Caco-2 (cell line): Measurements from ENCODE around the gene BAHCC1. TPM values are rescaled to one million over a fixed set of nuclear protein-coding genes. Genes with fewer than 3 reads are reported as not detected.

Experiments used
- BruUV-seq: library from RNA; stranded (reverse); fragments of 400-500 nt; replicated peaks from 2 replicates; lab custom pipeline; 2021; lab: Mats Ljungman, UMichigan
- CTCF ChIA-PET: fragments of 300-600 bp; sonication (Branson Sonifier 250); formaldehyde crosslinking; loops from one replicate; lab custom pipeline; 2022; ENCODE audit warnings: antibody characterized with exemption; lab: Charles Lee
- POLR2A ChIA-PET: fragments of 300-600 bp; sonication (Branson Sonifier 250); formaldehyde crosslinking; loops from one replicate; lab custom pipeline; 2022; ENCODE audit warnings: antibody characterized with exemption; lab: Charles Lee
- DNase-seq, 2 experiments: peaks; one replicate each; pipeline versions ENCODE4 v3.0.0 to v3.0.0-alpha.2; 2020 to 2022
- H3K27me3 ChIP-seq: replicated peaks from 2 replicates; pipeline ENCODE4 v1.6.0; 2011; ENCODE audit warnings: low read length; ENCODE audit not compliant: control insufficient read depth, insufficient read depth
- H3K36me3 ChIP-seq: 2 replicates; pipeline ENCODE4 v1.5.1; 2011; ENCODE audit warnings: low read length; ENCODE audit not compliant: control insufficient read depth, insufficient read depth
- H3K4me1 ChIP-seq: fragments of 250-450 bp; sonication (Bioruptor Pico); 2 replicates; pipeline ENCODE4 v1.5.1; 2020; ENCODE audit warnings: mild to moderate bottlenecking
- H3K4me3 ChIP-seq: 2 replicates; pipeline ENCODE4 v1.5.1; 2011; ENCODE audit warnings: low read depth, mild to moderate bottlenecking, control low read depth, low read length
- H3K9me3 ChIP-seq: fragments of 250-450 bp; sonication (Bioruptor Pico); 2 replicates; pipeline ENCODE4 v1.5.1; 2020; ENCODE audit warnings: mild to moderate bottlenecking, moderate library complexity
- H3K27ac Mint-ChIP-seq: one replicate; pipeline ENCODE4 v1.8.0; 2022; ENCODE audit warnings: mixed read lengths; ENCODE audit not compliant: unreplicated experiment
- H3K27me3 Mint-ChIP-seq: one replicate; pipeline ENCODE4 v1.8.0; 2022; ENCODE audit warnings: mixed read lengths; ENCODE audit not compliant: insufficient read depth, unreplicated experiment
- H3K36me3 Mint-ChIP-seq: one replicate; pipeline ENCODE4 v1.8.0; 2022; ENCODE audit warnings: mild to moderate bottlenecking, mixed read lengths; ENCODE audit not compliant: insufficient read depth, unreplicated experiment
- H3K4me1 Mint-ChIP-seq: one replicate; pipeline ENCODE4 v1.8.0; 2022; ENCODE audit warnings: low read depth, mixed read lengths; ENCODE audit not compliant: unreplicated experiment
- H3K4me3 Mint-ChIP-seq: one replicate; pipeline ENCODE4 v1.8.0; 2022; ENCODE audit warnings: mild to moderate bottlenecking, moderate library complexity, mixed read lengths; ENCODE audit not compliant: unreplicated experiment
- H3K9me3 Mint-ChIP-seq: one replicate; pipeline ENCODE4 v1.8.0; 2022; ENCODE audit warnings: mixed read lengths; ENCODE audit not compliant: unreplicated experiment
- CTCF ChIP-seq, 2 experiments: fragments of 200-600 bp in 1 of 2; IDR thresholded peaks; 1 replicate in 1 of 2; 2 replicates in 1 of 2; pipeline versions ENCODE4 v1.5.1 to v1.8.0; 2011 to 2022; ENCODE audit warnings: antibody characterized with exemption in 1 of 2, control low read depth in 1 of 2, inconsistent platforms in 1 of 2, low read depth in 1 of 2, low read length in 1 of 2, mild to moderate bottlenecking in 1 of 2, moderate library complexity in 1 of 2; ENCODE audit not compliant: insufficient read depth in 1 of 2, severe bottlenecking in 1 of 2, unreplicated experiment in 1 of 2
- intact Hi-C: fragments of 100-400 bp; cut with micrococcal nuclease; formaldehyde crosslinking; loops from one replicate; pipeline ENCODE4 v1.10.0; 2022; ENCODE audit not compliant: unreplicated experiment
- total RNA-seq: library from RNA; stranded (reverse); gene quantifications from 2 replicates; pipeline ENCODE4 v1.2.3, GENCODE V29; 2022

Gene BAHCC1
- total RNA-seq, 1 experiment from 2014 or later: 10.2 TPM

- Mint-ChIP-seq H3K4me1 (peaks cover 14% of the 10 kb centered on the region), H3K4me3 (no peak overlapping the region), H3K36me3 (peaks cover 5% of the 10 kb centered on the region), H3K9me3 (no peaks in the 10 kb centered on the region), H3K27ac (no peak overlapping the region), H3K27me3 (no peaks in the 10 kb centered on the region)
- no peak for DNase-seq
- ChIA-PET CTCF (interaction anchor here (1.2 kb wide), 1 partner anchor 10 kb away, joined by 3 read pairs; the partner anchor contains the start of gene BAHCC1), POLR2A (no interaction called here)
- Histone ChIP-seq H3K27me3 (no peaks in the 10 kb centered on the region), H3K36me3 (no peaks in the 10 kb centered on the region; the same call in 1 of the 2 replicates), H3K9me3 (no peaks in the 10 kb centered on the region), H3K4me3 (no peak overlapping the region), H3K4me1 (peaks cover 9% of the 10 kb centered on the region; the same call in 1 of the 2 replicates)
- TF ChIP-seq CTCF (IDR thresholded peaks at IDR 0.05; ENCODE audit: insufficient read depth in 1 of 2, low read depth in 1 of 2, low read length in 1 of 2, severe bottlenecking in 1 of 2, unreplicated experiment in 1 of 2): no peak
- intact Hi-C loops: no loop called here
- no TSS peak for BruUV-seq
Observed at GRCh38 chr17:81405411-81405872, 10.2 kb downstream of the BAHCC1 start.

DNA sequence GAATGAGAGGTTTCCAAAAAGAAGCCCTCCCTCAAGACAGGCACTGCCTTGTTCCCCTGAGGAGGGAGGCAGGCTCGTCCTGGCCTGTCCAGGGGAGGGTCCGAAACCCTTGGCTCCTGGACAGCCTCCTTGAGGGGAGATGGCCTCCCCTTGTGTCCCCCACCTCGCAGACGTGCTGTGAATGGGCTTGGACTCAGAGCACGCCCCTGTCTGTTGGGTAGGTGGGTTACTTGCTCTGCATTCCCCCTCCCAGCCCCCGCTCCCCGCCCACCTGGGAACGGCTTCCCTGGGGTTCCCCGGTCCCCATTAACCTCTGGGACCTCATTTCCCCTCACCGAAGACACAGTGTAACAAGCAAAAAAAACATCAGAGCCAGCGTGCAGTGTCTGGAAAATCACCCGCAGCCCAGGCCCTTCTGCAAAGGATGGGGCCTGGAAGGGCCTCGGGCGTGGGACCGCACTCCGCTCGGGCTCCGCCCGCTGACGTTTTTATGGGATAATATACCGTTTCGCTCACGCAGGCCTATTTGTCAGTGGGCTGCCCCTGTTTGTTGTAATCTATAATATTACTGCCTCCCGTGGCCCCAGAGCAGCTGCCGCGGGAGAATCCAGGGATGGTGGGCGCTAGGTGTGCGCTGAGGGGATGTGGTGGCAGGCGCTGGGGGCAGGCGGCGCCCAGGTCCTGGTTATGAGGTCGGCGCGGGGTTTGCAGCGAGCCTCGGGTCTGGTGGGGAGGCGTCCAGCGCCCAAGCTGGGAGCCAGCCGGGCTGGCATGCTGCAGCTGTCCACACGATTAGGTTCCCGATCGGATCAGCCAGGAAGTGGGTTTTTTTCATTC lies 11.1 kb downstream of the BAHCC1 start:
- Histone ChIP-seq H3K4me3 (no peak overlapping the region), H3K27me3 (no peaks in the 10 kb centered on the region), H3K4me1 (peaks cover 9% of the 10 kb centered on the region; the same call in 1 of the 2 replicates), H3K36me3 (no peaks in the 10 kb centered on the region; the same call in 1 of the 2 replicates), H3K9me3 (no peaks in the 10 kb centered on the region)
- ChIA-PET POLR2A (no interaction called here), CTCF (no interaction called here)
- no peak for DNase-seq
- H3K27ac Mint-ChIP-seq: no peak overlapping the region
- no TSS peak for BruUV-seq
- no peak overlapping the region for H3K4me3 Mint-ChIP-seq
- intact Hi-C loops: no loop called here
- no peaks in the 10 kb centered on the region for H3K9me3 Mint-ChIP-seq
- peaks cover 5% of the 10 kb centered on the region for H3K36me3 Mint-ChIP-seq
- no peaks in the 10 kb centered on the region for H3K27me3 Mint-ChIP-seq
- TF ChIP-seq CTCF (IDR thresholded peaks at IDR 0.05; ENCODE audit: insufficient read depth in 1 of 2, low read depth in 1 of 2, low read length in 1 of 2, severe bottlenecking in 1 of 2, unreplicated experiment in 1 of 2): no peak
- peaks cover 14% of the 10 kb centered on the region for H3K4me1 Mint-ChIP-seq

GRCh38 chr17:81408049-81408448 lies 12.8 kb downstream of the BAHCC1 start:
- H3K9me3 Mint-ChIP-seq: no peaks in the 10 kb centered on the region

More at GRCh38 chr17:81408049-81408448, 12.8 kb downstream of the BAHCC1 start:
- BruUV-seq: no TSS peak
- Histone ChIP-seq H3K4me1 (peaks cover 14% of the 10 kb centered on the region; the same call in 1 of the 2 replicates), H3K9me3 (no peaks in the 10 kb centered on the region), H3K4me3 (no peak overlapping the region), H3K36me3 (no peaks in the 10 kb centered on the region; the same call in 1 of the 2 replicates), H3K27me3 (no peaks in the 10 kb centered on the region)
- DNase-seq: no peak
- no peak overlapping the region for H3K27ac Mint-ChIP-seq
- H3K36me3 Mint-ChIP-seq: peaks cover 5% of the 10 kb centered on the region
- ChIA-PET CTCF (interaction anchor here (0.6 to 1.3 kb wide), 2 partner anchors 11 to 33 kb away, joined by 3 to 5 read pairs; no protein-coding TSS in a partner anchor), POLR2A (no interaction called here)
- no peaks in the 10 kb centered on the region for H3K27me3 Mint-ChIP-seq
- no peak overlapping the region for H3K4me3 Mint-ChIP-seq
- TF ChIP-seq CTCF (IDR thresholded peaks at IDR 0.05; ENCODE audit: insufficient read depth in 1 of 2, low read depth in 1 of 2, low read length in 1 of 2, severe bottlenecking in 1 of 2, unreplicated experiment in 1 of 2): no peak
- intact Hi-C loops: no loop called here
- peaks cover 8% of the 10 kb centered on the region for H3K4me1 Mint-ChIP-seq
